Measurements from ENCODE around the gene CD84.

The CD84 gene

DNA sequence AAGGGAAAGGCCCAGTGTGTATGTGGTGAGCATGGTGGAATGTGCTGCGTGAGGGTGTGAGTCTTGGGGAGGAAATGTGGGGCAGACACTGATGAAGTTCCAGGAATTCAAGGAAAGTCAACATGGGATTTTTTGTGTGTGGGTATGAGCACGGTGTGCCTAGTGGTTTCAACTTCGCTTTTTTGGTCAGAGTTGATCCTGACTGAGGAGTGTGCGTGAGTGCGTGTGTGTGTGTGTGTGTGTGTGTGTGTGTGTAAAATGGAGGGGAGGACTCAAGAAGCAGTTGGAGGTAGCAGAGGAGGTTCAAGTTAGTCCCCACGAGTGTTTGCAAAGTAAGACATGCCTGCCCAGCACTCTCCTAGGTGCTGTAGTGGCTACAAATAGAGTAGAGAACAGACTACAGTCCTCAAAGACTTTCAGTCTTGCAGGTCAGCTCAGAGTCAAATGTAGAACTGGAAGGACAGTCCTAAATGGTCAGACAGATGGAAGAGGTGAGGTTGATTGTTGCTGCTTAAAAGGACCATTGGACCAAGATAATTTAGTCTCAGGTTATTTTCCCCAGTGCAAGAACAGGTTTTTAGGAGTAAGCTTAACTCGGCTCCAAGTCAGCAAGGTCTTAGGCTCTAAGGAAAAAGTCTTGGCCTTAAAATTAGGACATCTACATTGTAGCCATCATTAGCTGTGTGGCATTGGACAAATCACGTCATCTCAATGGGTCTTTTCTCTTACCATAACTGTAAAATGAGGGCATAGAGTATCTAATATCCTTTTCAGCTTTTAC is 42.5 kb upstream of the CD84 start:
- TF ChIP-seq EZH2 (IDR thresholded peaks at IDR 0.05; ENCODE audit: borderline replicate concordance, low read depth, low read length, severe bottlenecking) = no peak
- TF ChIP-seq, protein P1, sequence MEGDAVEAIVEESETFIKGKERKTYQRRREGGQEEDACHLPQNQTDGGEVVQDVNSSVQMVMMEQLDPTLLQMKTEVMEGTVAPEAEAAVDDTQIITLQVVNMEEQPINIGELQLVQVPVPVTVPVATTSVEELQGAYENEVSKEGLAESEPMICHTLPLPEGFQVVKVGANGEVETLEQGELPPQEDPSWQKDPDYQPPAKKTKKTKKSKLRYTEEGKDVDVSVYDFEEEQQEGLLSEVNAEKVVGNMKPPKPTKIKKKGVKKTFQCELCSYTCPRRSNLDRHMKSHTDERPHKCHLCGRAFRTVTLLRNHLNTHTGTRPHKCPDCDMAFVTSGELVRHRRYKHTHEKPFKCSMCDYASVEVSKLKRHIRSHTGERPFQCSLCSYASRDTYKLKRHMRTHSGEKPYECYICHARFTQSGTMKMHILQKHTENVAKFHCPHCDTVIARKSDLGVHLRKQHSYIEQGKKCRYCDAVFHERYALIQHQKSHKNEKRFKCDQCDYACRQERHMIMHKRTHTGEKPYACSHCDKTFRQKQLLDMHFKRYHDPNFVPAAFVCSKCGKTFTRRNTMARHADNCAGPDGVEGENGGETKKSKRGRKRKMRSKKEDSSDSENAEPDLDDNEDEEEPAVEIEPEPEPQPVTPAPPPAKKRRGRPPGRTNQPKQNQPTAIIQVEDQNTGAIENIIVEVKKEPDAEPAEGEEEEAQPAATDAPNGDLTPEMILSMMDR (IDR thresholded peaks at IDR 0.05; ENCODE audit: borderline replicate concordance, extremely low read depth, low read length, poor library complexity, severe bottlenecking) = no peak
- Histone ChIP-seq H3K4me1 (ENCODE audit: insufficient read depth, low read length) (peaks cover 63% of the 10 kb centered on the region), H3K27me3 (ENCODE audit: insufficient read depth, low read length, poor library complexity) (no peaks in the 10 kb centered on the region), H3K9me3 (ENCODE audit: insufficient read depth, low read length, severe bottlenecking) (no peaks in the 10 kb centered on the region), H4K20me1 (ENCODE audit: insufficient read depth, low read length) (no peaks in the 10 kb centered on the region), H3K4me3 (ENCODE audit: low read depth in 1 of 2, low read length in 2 of 2) (no peak overlapping the region), H3K9ac (ENCODE audit: low read depth, low read length) (no peak overlapping the region), H2AFZ (ENCODE audit: low read depth, low read length) (peak overlapping the region; percentile 50; the same call in 1 of the 2 replicates), H3K79me2 (ENCODE audit: insufficient read depth, low read length) (no peaks in the 10 kb centered on the region), H3K27ac (ENCODE audit: low read length) (peak overlapping the region; percentile 57), H3K4me2 (ENCODE audit: insufficient read depth, low read length) (no peak overlapping the region), H3K36me3 (ENCODE audit: insufficient read depth, low read length) (no peaks in the 10 kb centered on the region)
- DNase-seq (peak; percentile 29), ATAC-seq (ENCODE audit: insufficient read depth, low read depth) (0 out of 3 replicates have a peak, but pooled peaks have one; percentile 15)

DNA sequence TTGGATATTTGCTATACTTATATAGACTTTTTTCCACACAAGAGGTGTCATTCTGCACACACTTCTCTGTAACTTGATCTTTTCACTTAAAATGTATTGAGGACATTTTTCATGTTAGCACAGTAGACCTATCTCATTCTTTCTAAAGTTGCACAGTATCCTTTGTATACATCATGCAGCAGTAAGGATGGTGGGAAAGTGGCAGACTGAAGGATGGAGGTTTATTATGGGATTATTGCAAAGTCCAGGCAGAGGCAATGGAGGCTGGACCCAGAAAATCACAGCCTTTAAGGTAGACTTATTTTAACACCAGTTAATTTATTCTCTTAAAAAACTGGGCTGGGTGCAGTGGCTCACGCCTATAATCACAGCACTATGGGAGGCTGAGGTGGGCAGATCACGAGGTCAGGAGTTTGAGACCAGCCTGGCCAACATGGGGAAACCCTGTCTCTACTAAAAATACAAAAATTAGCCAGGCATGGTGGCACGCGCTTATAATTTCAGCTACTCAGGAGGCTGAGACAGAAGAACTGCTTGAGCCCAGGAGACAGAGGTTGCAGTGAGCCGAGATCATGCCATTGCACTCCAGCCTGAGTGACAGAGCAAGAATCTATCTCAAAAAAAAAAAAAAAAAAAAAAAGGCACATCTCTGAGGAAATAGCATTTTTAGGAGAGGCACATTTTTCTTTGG is 41.8 kb upstream of the CD84 start:
- Histone ChIP-seq H4K20me1 (ENCODE audit: insufficient read depth, low read length) (no peaks in the 10 kb centered on the region), H3K36me3 (ENCODE audit: insufficient read depth, low read length) (no peaks in the 10 kb centered on the region), H3K27me3 (ENCODE audit: insufficient read depth, low read length, poor library complexity) (no peaks in the 10 kb centered on the region), H3K4me2 (ENCODE audit: insufficient read depth, low read length) (no peak overlapping the region), H3K9ac (ENCODE audit: low read depth, low read length) (no peak overlapping the region), H3K9me3 (ENCODE audit: insufficient read depth, low read length, severe bottlenecking) (no peaks in the 10 kb centered on the region), H3K4me1 (ENCODE audit: insufficient read depth, low read length) (peaks cover 56% of the 10 kb centered on the region), H3K4me3 (ENCODE audit: low read depth in 1 of 2, low read length in 2 of 2) (no peak overlapping the region), H2AFZ (ENCODE audit: low read depth, low read length) (peak overlapping the region; percentile 50; the same call in 1 of the 2 replicates), H3K27ac (ENCODE audit: low read length) (peak overlapping the region; percentile 57), H3K79me2 (ENCODE audit: insufficient read depth, low read length) (no peaks in the 10 kb centered on the region)
- TF ChIP-seq, protein P1 (IDR thresholded peaks at IDR 0.05; ENCODE audit: borderline replicate concordance, extremely low read depth, low read length, poor library complexity, severe bottlenecking) = no peak
- no peak for TF ChIP-seq EZH2 (IDR thresholded peaks at IDR 0.05; ENCODE audit: borderline replicate concordance, low read depth, low read length, severe bottlenecking)
- ATAC-seq (ENCODE audit: insufficient read depth, low read depth) = no peak
- DNase-seq = no peak

DNA sequence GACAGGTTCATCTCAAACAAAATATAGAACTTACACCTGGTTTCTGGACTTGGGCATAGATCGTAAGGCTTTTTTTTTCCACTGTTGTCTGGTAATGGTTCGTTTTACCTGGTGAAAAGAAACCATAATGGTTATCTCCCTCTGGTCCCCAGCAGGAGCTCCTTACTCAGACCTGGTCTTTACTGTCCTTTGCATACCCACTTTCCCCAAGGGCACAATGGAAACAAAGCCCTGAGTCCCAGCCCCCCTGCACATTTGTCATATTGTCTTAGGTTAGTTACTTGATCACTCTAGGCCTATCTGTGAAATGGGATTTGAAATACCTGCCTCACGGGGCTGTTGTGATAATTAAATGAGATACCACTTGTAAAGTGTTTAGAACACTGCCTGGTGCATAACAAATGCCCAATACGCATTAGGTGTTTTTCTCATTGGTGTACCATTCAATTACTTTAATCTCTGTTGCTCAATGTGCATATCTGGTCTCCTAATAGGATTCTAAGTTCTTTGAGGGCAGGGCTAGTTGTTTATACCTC is 40.5 kb upstream of the CD84 start:
- Histone ChIP-seq H3K9ac (ENCODE audit: low read depth, low read length) (no peak overlapping the region), H4K20me1 (ENCODE audit: insufficient read depth, low read length) (no peaks in the 10 kb centered on the region), H3K27me3 (ENCODE audit: insufficient read depth, low read length, poor library complexity) (no peaks in the 10 kb centered on the region), H3K36me3 (ENCODE audit: insufficient read depth, low read length) (no peaks in the 10 kb centered on the region), H2AFZ (ENCODE audit: low read depth, low read length) (no peak overlapping the region), H3K4me2 (ENCODE audit: insufficient read depth, low read length) (no peak overlapping the region), H3K9me3 (ENCODE audit: insufficient read depth, low read length, severe bottlenecking) (no peaks in the 10 kb centered on the region), H3K4me3 (ENCODE audit: low read depth in 1 of 2, low read length in 2 of 2) (no peak overlapping the region), H3K27ac (ENCODE audit: low read length) (no peak overlapping the region), H3K79me2 (ENCODE audit: insufficient read depth, low read length) (no peaks in the 10 kb centered on the region), H3K4me1 (ENCODE audit: insufficient read depth, low read length) (peaks cover 44% of the 10 kb centered on the region)
- DNase-seq = no peak
- no peak for TF ChIP-seq EZH2 (IDR thresholded peaks at IDR 0.05; ENCODE audit: borderline replicate concordance, low read depth, low read length, severe bottlenecking)
- TF ChIP-seq, protein P1 (IDR thresholded peaks at IDR 0.05; ENCODE audit: borderline replicate concordance, extremely low read depth, low read length, poor library complexity, severe bottlenecking) = no peak
- ATAC-seq (ENCODE audit: insufficient read depth, low read depth) = no peak
